Vagina (tissue), 2 donors: Measurements from ENCODE around the gene UCN. TPM values are rescaled to one million over a fixed set of nuclear protein-coding genes. Genes with fewer than 3 reads are reported as not detected.

Source experiments
- DNase-seq, 2 donors: peaks; one replicate each; pipeline ENCODE4 v3.0.0-alpha.2; 2017; ENCODE audit errors: extremely low spot score in 2 of 2
- H3K27ac ChIP-seq: fragments of 200-600 bp; sonication (generic); one replicate; pipeline ENCODE4 v1.5.1; 2019
- H3K27me3 ChIP-seq: fragments of 200-600 bp; sonication (generic); one replicate; pipeline ENCODE4 v1.5.1; 2019
- H3K36me3 ChIP-seq, 2 donors: fragments of 200-600 bp; sonication (generic); one replicate each; pipeline ENCODE4 v1.5.1; 2017 to 2019
- H3K4me1 ChIP-seq: fragments of 200-600 bp; sonication (generic); one replicate; pipeline ENCODE4 v1.5.1; 2019
- H3K4me3 ChIP-seq, 2 donors: fragments of 200-600 bp; sonication (generic); 1 replicate in 1 of 2; 2 replicates in 1 of 2; pipeline ENCODE4 v1.5.1; 2016 to 2019
- H3K9me3 ChIP-seq: fragments of 200-600 bp; sonication (generic); one replicate; pipeline ENCODE4 v1.5.1; 2019
- POLR2A ChIP-seq, 2 donors: fragments of 450-650 bp; IDR thresholded peaks; one replicate each; pipeline ENCODE4 v1.6.1; 2017; ENCODE audit warnings: antibody characterized with exemption in 2 of 2, mild to moderate bottlenecking in 2 of 2, moderate library complexity in 2 of 2
- POLR2AphosphoS5 ChIP-seq, 2 donors: sonication (generic); formaldehyde crosslinking; IDR thresholded peaks; one replicate each; pipeline ENCODE4 v1.9.0; 2017; ENCODE audit warnings: antibody characterized with exemption in 2 of 2, mild to moderate bottlenecking in 2 of 2, low read depth in 1 of 2; ENCODE audit not compliant: insufficient read depth in 1 of 2
- intact Hi-C: fragments of 100-400 bp; cut with DNase I; formaldehyde crosslinking; loops from one replicate; pipeline ENCODE4 v1.15.1; 2023
- total RNA-seq: library from RNA; depleted of rRNA; stranded (reverse); fragments of >200 nt; gene quantifications from one replicate; pipeline ENCODE4 v1.2.3, GENCODE V29; 2016
- TF ChIP-seq, protein P1 (sequence below), 3 experiments: fragments of 450-650 bp in 2 of 3; fragments of 200-600 bp in 1 of 3; sonication (generic) in 1 of 3; IDR thresholded peaks; one replicate each; pipeline ENCODE4 v1.5.1; 2017 to 2019; ENCODE audit warnings: antibody characterized with exemption in 3 of 3, mild to moderate bottlenecking in 2 of 3, moderate library complexity in 2 of 3

Gene UCN
- total RNA-seq, 1 donor from 2014 or later: 3.2 TPM

DNA sequence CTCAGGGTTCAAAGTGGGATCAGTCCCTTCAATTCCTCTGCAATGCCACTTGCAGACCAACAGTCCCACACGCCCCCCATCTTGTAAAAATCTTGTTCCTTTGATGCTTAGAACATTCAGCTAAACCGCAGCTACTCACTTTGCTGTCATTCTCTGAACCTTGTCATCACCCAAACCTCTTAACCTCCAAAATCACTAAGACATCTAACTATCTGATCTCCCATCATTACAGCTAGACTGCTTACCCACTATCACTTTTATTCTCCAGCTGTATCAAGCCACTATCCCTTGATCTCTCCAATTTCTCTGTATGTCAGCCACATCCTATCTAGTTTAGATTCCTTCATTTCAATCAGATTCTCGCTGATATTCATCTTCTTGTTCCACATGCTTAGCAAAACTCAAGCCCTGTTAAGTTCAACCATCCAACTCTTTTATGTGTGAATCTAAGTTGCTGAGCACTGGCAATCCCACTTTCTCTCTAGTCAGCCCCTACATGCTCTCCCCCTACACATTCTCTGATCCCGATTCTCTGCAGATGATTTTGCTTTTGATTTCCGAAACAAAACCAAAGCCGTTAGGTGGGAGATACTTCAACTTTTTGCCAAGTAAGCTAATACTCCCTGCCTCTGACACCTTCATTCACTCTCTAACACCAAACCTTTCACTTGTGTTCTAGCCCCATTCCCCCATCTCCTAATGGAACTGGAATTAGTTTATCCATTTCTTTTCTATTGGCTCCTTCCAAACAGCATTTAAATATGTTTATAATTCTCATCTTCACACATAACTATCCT, 43.8 kb upstream of the UCN start:
- Histone ChIP-seq H3K36me3 (no peaks in the 10 kb centered on the region), H3K27me3 (no peaks in the 10 kb centered on the region), H3K9me3 (no peaks in the 10 kb centered on the region), H3K27ac (no peak overlapping the region), H3K4me1 (peaks cover 30% of the 10 kb centered on the region), H3K4me3 (no peak overlapping the region)
- TF ChIP-seq POLR2AphosphoS5 (IDR thresholded peaks at IDR 0.05; ENCODE audit: insufficient read depth in 1 of 2, low read depth in 1 of 2) (no peak), POLR2A (IDR thresholded peaks at IDR 0.05) (no peak)
- TF ChIP-seq, protein P1, sequence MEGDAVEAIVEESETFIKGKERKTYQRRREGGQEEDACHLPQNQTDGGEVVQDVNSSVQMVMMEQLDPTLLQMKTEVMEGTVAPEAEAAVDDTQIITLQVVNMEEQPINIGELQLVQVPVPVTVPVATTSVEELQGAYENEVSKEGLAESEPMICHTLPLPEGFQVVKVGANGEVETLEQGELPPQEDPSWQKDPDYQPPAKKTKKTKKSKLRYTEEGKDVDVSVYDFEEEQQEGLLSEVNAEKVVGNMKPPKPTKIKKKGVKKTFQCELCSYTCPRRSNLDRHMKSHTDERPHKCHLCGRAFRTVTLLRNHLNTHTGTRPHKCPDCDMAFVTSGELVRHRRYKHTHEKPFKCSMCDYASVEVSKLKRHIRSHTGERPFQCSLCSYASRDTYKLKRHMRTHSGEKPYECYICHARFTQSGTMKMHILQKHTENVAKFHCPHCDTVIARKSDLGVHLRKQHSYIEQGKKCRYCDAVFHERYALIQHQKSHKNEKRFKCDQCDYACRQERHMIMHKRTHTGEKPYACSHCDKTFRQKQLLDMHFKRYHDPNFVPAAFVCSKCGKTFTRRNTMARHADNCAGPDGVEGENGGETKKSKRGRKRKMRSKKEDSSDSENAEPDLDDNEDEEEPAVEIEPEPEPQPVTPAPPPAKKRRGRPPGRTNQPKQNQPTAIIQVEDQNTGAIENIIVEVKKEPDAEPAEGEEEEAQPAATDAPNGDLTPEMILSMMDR (IDR thresholded peaks at IDR 0.05): no peak
- no peak for DNase-seq
- intact Hi-C loops: no loop called here

- intact Hi-C loops: no loop called here
- Histone ChIP-seq H3K27me3 (no peaks in the 10 kb centered on the region), H3K4me3 (no peak overlapping the region), H3K9me3 (no peaks in the 10 kb centered on the region), H3K27ac (no peak overlapping the region), H3K36me3 (no peaks in the 10 kb centered on the region), H3K4me1 (peaks cover 25% of the 10 kb centered on the region)
- no peak for DNase-seq
- TF ChIP-seq POLR2AphosphoS5 (IDR thresholded peaks at IDR 0.05; ENCODE audit: insufficient read depth in 1 of 2, low read depth in 1 of 2) (no peak), POLR2A (IDR thresholded peaks at IDR 0.05) (no peak)
- TF ChIP-seq, protein P1 (IDR thresholded peaks at IDR 0.05): no peak
Observed at GRCh38 chr2:27350106-27350693, 42.0 kb upstream of the UCN start.

GRCh38 chr2:27347641-27348040, 39.4 kb upstream of the UCN start:
- DNase-seq: no peak
- peaks cover 0 to 4% of the 10 kb centered on the region in 2 donors for H3K36me3 ChIP-seq
- intact Hi-C loops: no loop called here
- no peaks in the 10 kb centered on the region for H3K9me3 ChIP-seq
- peaks cover 4% of the 10 kb centered on the region for H3K4me1 ChIP-seq
- no peak for TF ChIP-seq POLR2A (IDR thresholded peaks at IDR 0.05)
- TF ChIP-seq, protein P1 (IDR thresholded peaks at IDR 0.05): no peak
- TF ChIP-seq POLR2AphosphoS5 (IDR thresholded peaks at IDR 0.05; ENCODE audit: insufficient read depth in 1 of 2, low read depth in 1 of 2): no peak
- H3K27me3 ChIP-seq: no peaks in the 10 kb centered on the region
- no peak overlapping the region for H3K4me3 ChIP-seq
- H3K27ac ChIP-seq: no peak overlapping the region

DNA sequence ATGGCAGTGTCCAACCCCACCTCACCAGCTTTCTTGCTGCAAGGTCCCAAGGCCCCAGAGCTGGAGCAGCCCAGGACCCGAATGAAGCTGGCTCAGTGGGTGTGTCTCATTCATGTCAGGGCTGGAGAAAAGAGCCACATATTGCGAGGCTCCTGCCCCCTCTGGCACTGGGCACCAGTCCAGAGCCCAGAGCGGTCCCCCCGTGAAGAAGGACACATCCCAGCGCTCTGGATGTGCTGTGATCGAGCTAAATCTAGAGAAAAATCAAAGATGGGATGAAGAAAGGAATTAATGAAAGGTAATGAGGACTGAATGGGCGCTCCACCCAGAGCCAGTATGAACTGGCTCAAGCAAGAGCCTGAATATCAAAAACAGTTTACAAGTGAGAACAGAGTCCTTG, 27.9 kb upstream of the UCN start:
- no peak for DNase-seq
- H3K27me3 ChIP-seq: no peaks in the 10 kb centered on the region
- TF ChIP-seq, protein P1 (IDR thresholded peaks at IDR 0.05): no peak
- TF ChIP-seq POLR2A (IDR thresholded peaks at IDR 0.05): no peak
- TF ChIP-seq POLR2AphosphoS5 (IDR thresholded peaks at IDR 0.05; ENCODE audit: insufficient read depth in 1 of 2, low read depth in 1 of 2): no peak
- no peak overlapping the region for H3K27ac ChIP-seq
- no peaks in the 10 kb centered on the region for H3K9me3 ChIP-seq
- intact Hi-C loops: no loop called here
- no peaks in the 10 kb centered on the region for H3K4me1 ChIP-seq
- H3K36me3 ChIP-seq: peaks cover 0 to 78% of the 10 kb centered on the region in 2 donors
- no peak overlapping the region for H3K4me3 ChIP-seq

- H3K27ac ChIP-seq: no peak overlapping the region
- intact Hi-C loops: no loop called here
- H3K4me3 ChIP-seq: no peak overlapping the region
- no peaks in the 10 kb centered on the region for H3K27me3 ChIP-seq
- peaks cover 0 to 78% of the 10 kb centered on the region in 2 donors for H3K36me3 ChIP-seq
- no peaks in the 10 kb centered on the region for H3K4me1 ChIP-seq
- H3K9me3 ChIP-seq: no peaks in the 10 kb centered on the region
- no peak for DNase-seq
- TF ChIP-seq POLR2AphosphoS5 (IDR thresholded peaks at IDR 0.05; ENCODE audit: insufficient read depth in 1 of 2, low read depth in 1 of 2): no peak
- TF ChIP-seq, protein P1 (IDR thresholded peaks at IDR 0.05): no peak
- TF ChIP-seq POLR2A (IDR thresholded peaks at IDR 0.05): no peak
Observed at GRCh38 chr2:27335311-27335710, 27.1 kb upstream of the UCN start.
